Smooth muscle cell (in vitro differentiated cells): ENCODE results near the gene POC1B. TPM values are rescaled to one million over a fixed set of nuclear protein-coding genes. Genes with fewer than 3 reads are reported as not detected.

Experiments
- DNase-seq: peaks from one replicate; lab custom pipeline; 2025; ENCODE audit not compliant: unreplicated experiment; lab: John Stamatoyannopoulos, UW
- H2AFZ ChIP-seq: fragments of 200-600 bp; sonication (generic); 2 replicates; pipeline ENCODE4 v1.6.0; 2016; ENCODE audit warnings: antibody characterized with exemption, low read depth, mild to moderate bottlenecking
- H3F3A ChIP-seq: fragments of 200-600 bp; sonication (generic); 2 replicates; pipeline ENCODE4 v1.6.0; 2017; ENCODE audit warnings: antibody characterized with exemption, low read depth
- H3K27ac ChIP-seq: fragments of 200-600 bp; sonication (generic); 2 replicates; pipeline ENCODE4 v1.5.1; 2016; ENCODE audit warnings: low read depth, mild to moderate bottlenecking
- H3K27me3 ChIP-seq: fragments of 200-600 bp; sonication (generic); 2 replicates; pipeline ENCODE4 v1.6.1; 2016; ENCODE audit warnings: low read depth, mild to moderate bottlenecking
- H3K36me3 ChIP-seq: fragments of 200-600 bp; sonication (generic); 2 replicates; pipeline ENCODE4 v1.5.1; 2016; ENCODE audit warnings: low read depth
- H3K4me1 ChIP-seq: fragments of 200-600 bp; sonication (generic); 2 replicates; pipeline ENCODE4 v1.5.1; 2016; ENCODE audit warnings: low read depth
- H3K4me2 ChIP-seq: fragments of 200-600 bp; sonication (generic); 2 replicates; pipeline ENCODE4 v1.6.0; 2016; ENCODE audit warnings: mild to moderate bottlenecking
- H3K4me3 ChIP-seq: fragments of 200-600 bp; sonication (generic); 2 replicates; pipeline ENCODE4 v1.5.1; 2016; ENCODE audit warnings: mild to moderate bottlenecking
- H3K79me2 ChIP-seq: fragments of 200-600 bp; sonication (generic); 2 replicates; pipeline ENCODE4 v1.6.0; 2016; ENCODE audit warnings: low read depth, mild to moderate bottlenecking
- H3K9ac ChIP-seq: fragments of 200-600 bp; sonication (generic); 2 replicates; pipeline ENCODE4 v1.6.0; 2016; ENCODE audit warnings: low read depth
- H3K9me3 ChIP-seq: fragments of 200-600 bp; sonication (generic); replicated peaks from 2 replicates; pipeline ENCODE4 v1.5.1; 2016; ENCODE audit warnings: low read depth
- H4K20me1 ChIP-seq: fragments of 200-600 bp; sonication (generic); 2 replicates; pipeline ENCODE4 v1.6.0; 2016; ENCODE audit warnings: low read depth
- CTCF ChIP-seq: fragments of 200-600 bp; sonication (generic); IDR thresholded peaks from 2 replicates; pipeline ENCODE4 v1.5.1; 2017; ENCODE audit warnings: borderline replicate concordance, mild to moderate bottlenecking, antibody characterized with exemption; ENCODE audit not compliant: insufficient read depth, poor library complexity, severe bottlenecking
- WGBS: methylation state at CpG from one replicate; pipeline ENCODE4 v1.1.7; 2016; ENCODE audit warnings: low lambda C conversion rate; 5-methylcytosine and 5-hydroxymethylcytosine counted together
- polyA plus RNA-seq: library from polyadenylated mRNA; unstranded; fragments of >200 nt; fragmentation: Nextera tagmentation; extraction: Ambion mirVana; gene quantifications from 2 replicates; pipeline ENCODE4 v1.2.1, GENCODE V29; 2016
- total RNA-seq: library from RNA; depleted of rRNA; stranded (reverse); fragments of >200 nt; gene quantifications from 2 replicates; pipeline ENCODE4 v1.2.3, GENCODE V29; 2014

POC1B gene
- total and polyA plus RNA-seq, 2 experiments from 2014 or later = 9.1 to 13.3 TPM

- WGBS = 83% methylated on average over 4 of the region's 4 CpGs
- Histone ChIP-seq H2AFZ (no peak overlapping the region), H3K9ac (no peak overlapping the region), H3K9me3 (no peaks in the 10 kb centered on the region), H3K27me3 (no peaks in the 10 kb centered on the region), H3K79me2 (no peaks in the 10 kb centered on the region), H3K4me1 (peaks cover 6% of the 10 kb centered on the region), H3F3A (no peaks in the 10 kb centered on the region), H3K4me2 (no peak overlapping the region), H3K27ac (no peak overlapping the region), H3K4me3 (no peak overlapping the region), H4K20me1 (no peaks in the 10 kb centered on the region), H3K36me3 (no peaks in the 10 kb centered on the region)
- no peak for DNase-seq
- no peak for TF ChIP-seq CTCF
Observed at GRCh38 chr12:89464974-89465592, 60.8 kb downstream of the POC1B start.

- Histone ChIP-seq H3F3A (no peaks in the 10 kb centered on the region), H3K27ac (no peak overlapping the region), H3K27me3 (no peaks in the 10 kb centered on the region), H3K4me3 (no peak overlapping the region), H3K79me2 (no peaks in the 10 kb centered on the region), H3K9me3 (no peaks in the 10 kb centered on the region), H4K20me1 (no peaks in the 10 kb centered on the region), H3K9ac (no peak overlapping the region), H2AFZ (peak overlapping the region; percentile 62), H3K36me3 (no peaks in the 10 kb centered on the region), H3K4me2 (peak overlapping the region; percentile 67), H3K4me1 (peaks cover 20% of the 10 kb centered on the region)
- no peak for DNase-seq
- peak; percentile 66 for TF ChIP-seq CTCF
- WGBS = 42% methylated on average over 6 of the region's 6 CpGs
Observed at GRCh38 chr12:89461649-89462612, 63.9 kb downstream of the POC1B start.

- no peak for TF ChIP-seq CTCF
- H4K20me1 ChIP-seq = no peaks in the 10 kb centered on the region
- peak overlapping the region; percentile 62 for H2AFZ ChIP-seq
- WGBS = 47% methylated on average over 4 of the region's 4 CpGs
- H3K9me3 ChIP-seq = no peaks in the 10 kb centered on the region
- H3K4me3 ChIP-seq = no peak overlapping the region
- peaks cover 20% of the 10 kb centered on the region for H3K4me1 ChIP-seq
- H3F3A ChIP-seq = no peaks in the 10 kb centered on the region
- no peak overlapping the region for H3K9ac ChIP-seq
- H3K27ac ChIP-seq = no peak overlapping the region
- no peaks in the 10 kb centered on the region for H3K36me3 ChIP-seq
- H3K4me2 ChIP-seq = peak overlapping the region; percentile 67
- H3K79me2 ChIP-seq = no peaks in the 10 kb centered on the region
- DNase-seq = no peak
- H3K27me3 ChIP-seq = no peaks in the 10 kb centered on the region
Observed at GRCh38 chr12:89461190-89461589, 64.7 kb downstream of the POC1B start.
